ENCODE results near the gene CDK9. TPM values are rescaled to one million over a fixed set of nuclear protein-coding genes. Genes with fewer than 3 reads are reported as not detected.

CDK9 gene
- total RNA-seq = 10 to 100 TPM; 22.3 to 53.2 (median 41.2) TPM

DNA sequence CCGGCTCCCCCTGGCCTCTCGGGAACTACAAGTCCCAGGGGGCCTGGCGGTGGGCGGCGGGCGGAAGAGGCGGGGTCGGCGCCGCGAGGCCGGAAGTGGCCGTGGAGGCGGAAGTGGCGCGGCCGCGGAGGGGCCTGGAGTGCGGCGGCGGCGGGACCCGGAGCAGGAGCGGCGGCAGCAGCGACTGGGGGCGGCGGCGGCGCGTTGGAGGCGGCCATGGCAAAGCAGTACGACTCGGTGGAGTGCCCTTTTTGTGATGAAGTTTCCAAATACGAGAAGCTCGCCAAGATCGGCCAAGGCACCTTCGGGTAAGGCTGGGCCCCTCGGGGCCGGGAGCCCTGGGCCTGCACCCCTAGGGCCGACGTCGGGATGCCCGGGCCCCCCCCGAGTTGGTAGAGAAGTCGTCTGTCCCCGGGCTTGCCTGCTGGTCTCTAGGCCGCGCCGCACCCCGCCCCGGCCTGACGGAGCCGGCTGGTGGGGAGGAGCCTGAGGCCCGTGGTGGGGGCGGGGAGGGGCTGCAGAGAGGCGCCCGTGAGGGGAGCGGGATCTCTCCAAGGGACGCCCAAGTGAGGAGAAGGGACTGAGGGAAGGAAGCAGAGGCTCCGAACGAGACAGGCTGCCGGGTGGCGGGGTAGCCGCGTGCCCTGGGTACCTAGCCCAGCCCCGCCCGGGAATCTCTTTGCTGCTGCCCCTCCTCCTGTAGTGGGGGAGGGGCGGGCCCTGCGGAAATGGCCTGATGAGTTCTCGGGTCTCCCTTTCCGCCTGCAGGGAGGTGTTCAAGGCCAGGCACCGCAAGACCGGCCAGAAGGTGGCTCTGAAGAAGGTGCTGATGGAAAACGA lies at the start of gene CDK9:
Gene CDK9 (plus strand): TSS at position 102 of the 840 bp plus-strand sequence. CDS start 115 bp downstream, at position 217.
- Histone ChIP-seq H3K36me3 (peaks cover 34 to 45% (median 39%) of the 10 kb centered on the region in 3 donors), H3K27ac (peak within 1 kb of the TSS; percentile 92 to 100 (median 99)), H3K4me1 (peaks cover 0 to 74% (median 33%) of the 10 kb centered on the region in 3 donors), H3K4me3 (peak within 1 kb of the TSS; percentile 73 to 87 (median 84)), H3K9me3 (no peaks in the 10 kb centered on the region), H3K27me3 (no peaks in the 10 kb centered on the region)
- 0% methylated on average over 4 to 8 of the region's 75 CpGs for WGBS, 2 donors
- TF ChIP-seq POLR2A (IDR thresholded peaks at IDR 0.05) = peak in 3 of 4 donors; percentile 58 to 91 (median 73)
- TF ChIP-seq, protein P1, sequence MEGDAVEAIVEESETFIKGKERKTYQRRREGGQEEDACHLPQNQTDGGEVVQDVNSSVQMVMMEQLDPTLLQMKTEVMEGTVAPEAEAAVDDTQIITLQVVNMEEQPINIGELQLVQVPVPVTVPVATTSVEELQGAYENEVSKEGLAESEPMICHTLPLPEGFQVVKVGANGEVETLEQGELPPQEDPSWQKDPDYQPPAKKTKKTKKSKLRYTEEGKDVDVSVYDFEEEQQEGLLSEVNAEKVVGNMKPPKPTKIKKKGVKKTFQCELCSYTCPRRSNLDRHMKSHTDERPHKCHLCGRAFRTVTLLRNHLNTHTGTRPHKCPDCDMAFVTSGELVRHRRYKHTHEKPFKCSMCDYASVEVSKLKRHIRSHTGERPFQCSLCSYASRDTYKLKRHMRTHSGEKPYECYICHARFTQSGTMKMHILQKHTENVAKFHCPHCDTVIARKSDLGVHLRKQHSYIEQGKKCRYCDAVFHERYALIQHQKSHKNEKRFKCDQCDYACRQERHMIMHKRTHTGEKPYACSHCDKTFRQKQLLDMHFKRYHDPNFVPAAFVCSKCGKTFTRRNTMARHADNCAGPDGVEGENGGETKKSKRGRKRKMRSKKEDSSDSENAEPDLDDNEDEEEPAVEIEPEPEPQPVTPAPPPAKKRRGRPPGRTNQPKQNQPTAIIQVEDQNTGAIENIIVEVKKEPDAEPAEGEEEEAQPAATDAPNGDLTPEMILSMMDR (IDR thresholded peaks at IDR 0.05) = peak in 2 of 6 experiments; percentile 2 to 25
- peak; percentile 54 for DNase-seq
- intact Hi-C loops (cut with DNase I) = loop anchor here (5.0 kb wide), 1 partner anchor 136 kb away; no protein-coding TSS in a partner anchor

DNA sequence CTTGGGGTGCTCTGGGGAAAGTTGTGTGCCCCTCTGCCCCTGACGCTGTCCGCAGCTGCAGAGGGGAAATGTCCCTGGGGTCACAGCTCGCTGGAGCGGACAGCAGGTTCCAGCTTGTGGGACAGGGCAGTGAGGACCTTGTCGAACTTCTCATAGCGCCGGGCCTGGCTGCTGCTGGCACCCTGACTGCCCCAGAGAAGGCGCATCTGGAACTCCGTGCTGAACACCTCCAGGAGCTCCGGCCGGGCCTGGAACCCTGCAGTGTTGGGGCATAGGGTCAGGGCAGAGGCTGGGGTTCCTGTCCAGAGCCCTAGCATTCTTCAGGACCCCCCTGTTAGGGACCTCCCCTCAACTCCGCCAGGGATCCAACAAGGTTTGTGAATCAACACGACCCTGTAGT lies 47.2 kb upstream of the CDK9 start:
- peaks cover 0 to 29% (median 0%) of the 10 kb centered on the region in 3 donors for H3K36me3 ChIP-seq
- H3K27ac ChIP-seq = no peak overlapping the region
- WGBS, 2 donors = 91 to 94% methylated on average over 2 to 12 of the region's 13 CpGs
- intact Hi-C loops (cut with DNase I) = loop anchor here (5.0 to 10.0 kb wide), 3 partner anchors 44 to 184 kb away; partner anchors contain the start of gene AK1
- no peak for DNase-seq
- peaks cover 16 to 59% (median 27%) of the 10 kb centered on the region in 3 donors for H3K4me1 ChIP-seq
- H3K4me3 ChIP-seq = no peak overlapping the region
- TF ChIP-seq, protein P1 (IDR thresholded peaks at IDR 0.05) = no peak
- no peak for TF ChIP-seq POLR2A (IDR thresholded peaks at IDR 0.05)
- peaks cover 0 to 8% (median 0%) of the 10 kb centered on the region in 4 donors for H3K27me3 ChIP-seq
- H3K9me3 ChIP-seq = no peaks in the 10 kb centered on the region

DNA sequence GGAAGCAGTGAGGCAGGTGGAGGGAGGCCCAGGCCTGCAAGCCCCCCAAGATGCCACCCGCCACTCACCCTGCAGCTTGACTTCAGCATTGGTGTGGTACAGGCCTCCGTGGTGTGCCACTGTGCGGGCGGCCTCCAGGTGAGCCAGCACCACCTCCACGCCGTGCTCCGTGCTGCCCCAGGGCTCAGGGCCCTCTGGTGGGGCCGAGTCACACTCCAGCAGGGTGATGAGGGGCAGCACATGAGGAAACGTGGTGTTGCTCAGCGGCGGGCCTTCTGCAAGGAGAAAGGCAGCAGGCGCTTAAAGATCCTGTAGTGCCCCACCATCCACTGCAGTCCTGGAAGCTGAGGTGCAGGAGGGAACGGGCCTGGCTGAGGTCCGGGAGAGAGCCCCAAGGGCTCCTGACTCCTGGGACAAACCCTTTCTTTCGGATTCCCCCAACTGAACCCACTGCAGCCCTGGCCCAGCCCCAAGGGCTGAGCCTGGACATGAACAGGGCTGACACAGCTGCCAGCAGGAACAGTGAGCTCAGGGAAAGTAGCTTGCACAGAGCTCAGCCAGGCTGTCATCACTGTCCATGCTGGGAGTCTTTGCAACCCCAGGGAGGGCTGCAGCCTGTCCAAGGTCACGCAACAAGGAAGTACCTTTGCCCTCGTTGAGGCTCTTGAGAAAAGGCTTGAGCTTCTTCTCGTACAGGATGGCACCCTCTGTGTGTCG lies 46.1 kb upstream of the CDK9 start:
- TF ChIP-seq POLR2A (IDR thresholded peaks at IDR 0.05) = no peak
- TF ChIP-seq, protein P1 (IDR thresholded peaks at IDR 0.05) = no peak
- Histone ChIP-seq H3K4me1 (peaks cover 9 to 49% (median 21%) of the 10 kb centered on the region in 3 donors), H3K36me3 (peaks cover 0 to 36% (median 0%) of the 10 kb centered on the region in 3 donors), H3K27ac (peak overlapping the region; percentile 67 to 89 (median 86)), H3K4me3 (peak overlapping the region in 1 of 4 donors; percentile 12), H3K27me3 (peaks cover 0 to 8% (median 0%) of the 10 kb centered on the region in 4 donors), H3K9me3 (no peaks in the 10 kb centered on the region)
- intact Hi-C loops (cut with DNase I) = loop anchor here (5.0 to 10.0 kb wide), 3 partner anchors 43 to 183 kb away; partner anchors contain the start of gene AK1
- no peak for DNase-seq
- WGBS, 2 donors = 50 to 60% methylated on average over 4 to 6 of the region's 19 CpGs

DNA sequence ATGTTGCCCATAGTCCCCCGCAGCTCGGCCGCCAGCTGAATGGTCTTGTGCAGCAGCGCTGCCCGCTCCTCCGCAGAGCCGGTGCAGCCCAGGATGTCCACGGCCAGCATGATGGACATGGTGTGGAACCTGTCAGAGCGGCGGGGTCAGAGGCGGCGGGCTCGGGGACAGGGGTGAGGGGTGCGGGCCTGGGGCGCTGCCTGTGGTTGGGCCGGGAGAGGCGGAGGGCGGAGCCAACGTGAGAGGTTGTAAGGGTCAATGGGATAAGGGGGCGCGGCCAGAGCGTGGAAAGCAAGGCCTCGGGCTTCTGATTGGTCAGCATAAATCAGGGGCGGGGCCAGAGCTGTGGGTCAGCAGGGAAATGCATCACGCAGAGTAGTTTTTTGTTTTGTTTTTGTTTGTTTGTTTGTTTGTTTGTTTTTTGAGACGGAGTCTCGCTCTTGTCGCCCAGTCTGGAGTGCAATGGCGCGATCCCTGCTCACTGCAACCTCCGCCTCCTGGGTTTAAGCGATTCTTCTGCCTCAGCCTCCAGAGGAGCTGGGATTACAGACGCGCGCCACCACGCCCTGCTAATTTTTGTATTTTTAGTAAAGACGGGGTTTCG lies 43.9 kb upstream of the CDK9 start:
- DNase-seq = no peak
- Histone ChIP-seq H3K27me3 (peaks cover 0 to 8% (median 0%) of the 10 kb centered on the region in 4 donors), H3K4me3 (peak overlapping the region in 2 of 4 donors; percentile 5 to 40), H3K27ac (peak overlapping the region; percentile 55 to 89 (median 82)), H3K9me3 (no peaks in the 10 kb centered on the region), H3K4me1 (peaks cover 9 to 40% (median 21%) of the 10 kb centered on the region in 3 donors), H3K36me3 (peaks cover 0 to 42% (median 0%) of the 10 kb centered on the region in 3 donors)
- TF ChIP-seq, protein P1 (IDR thresholded peaks at IDR 0.05) = no peak
- WGBS, 2 donors = 39 to 59% methylated on average over 7 to 29 of the region's 38 CpGs
- intact Hi-C loops (cut with DNase I) = no loop called here

Measured in esophagus squamous epithelium (tissue), 5 donors.